Stromal cell of bone marrow (primary cell): ENCODE measurements around the gene MAGEC3.
"Not testable (repeated sequence)": the region's sequence is repeated elsewhere in the genome, so short reads cannot be mapped to it uniquely, and the experiment has no call there.

ENCODE experiments used
- DNase-seq: peaks from one replicate; pipeline ENCODE4 v3.0.0-alpha.2; 2012; ENCODE audit warnings: low read depth

MAGEC3 gene, protein sequence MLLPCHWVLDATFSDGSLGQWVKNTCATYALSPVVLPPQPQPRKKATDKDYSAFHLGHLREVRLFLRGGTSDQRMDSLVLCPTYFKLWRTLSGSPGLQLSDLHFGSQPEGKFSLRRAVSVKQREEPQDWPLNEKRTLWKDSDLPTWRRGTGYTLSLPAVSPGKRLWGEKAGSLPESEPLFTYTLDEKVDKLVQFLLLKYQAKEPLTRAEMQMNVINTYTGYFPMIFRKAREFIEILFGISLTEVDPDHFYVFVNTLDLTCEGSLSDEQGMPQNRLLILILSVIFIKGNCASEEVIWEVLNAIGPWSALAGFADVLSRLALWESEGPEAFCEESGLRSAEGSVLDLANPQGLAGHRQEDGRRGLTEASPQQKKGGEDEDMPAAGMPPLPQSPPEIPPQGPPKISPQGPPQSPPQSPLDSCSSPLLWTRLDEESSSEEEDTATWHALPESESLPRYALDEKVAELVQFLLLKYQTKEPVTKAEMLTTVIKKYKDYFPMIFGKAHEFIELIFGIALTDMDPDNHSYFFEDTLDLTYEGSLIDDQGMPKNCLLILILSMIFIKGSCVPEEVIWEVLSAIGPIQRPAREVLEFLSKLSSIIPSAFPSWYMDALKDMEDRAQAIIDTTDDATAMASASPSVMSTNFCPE

GRCh38 chrX:141838016-141838415, at the start of gene MAGEC3:
TSS of gene MAGEC3 (plus strand) at chrX:141838316. CDS start at chrX:141838316, 0 bp downstream.
- no peak for DNase-seq

DNA sequence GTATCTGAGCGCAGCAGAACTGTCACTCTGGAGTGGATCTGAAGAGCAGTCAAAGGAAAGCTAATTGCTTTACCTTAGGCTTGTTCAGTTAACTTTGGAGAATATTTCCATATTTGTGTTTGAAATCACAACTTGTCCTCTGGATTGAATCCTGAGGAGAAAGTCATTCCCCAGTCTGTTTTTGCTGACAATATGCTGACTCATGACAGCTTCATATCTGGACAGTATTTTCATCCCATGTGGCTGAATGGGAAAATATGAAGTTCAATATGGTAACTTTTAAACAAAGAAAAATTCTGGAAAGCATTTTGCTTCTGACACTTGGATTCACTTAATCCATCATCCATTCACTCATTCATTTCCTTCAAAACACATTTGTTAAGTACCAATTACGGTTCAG, 46.3 kb upstream of the MAGEC3 start:
- peak; percentile 11 for DNase-seq

GRCh38 chrX:141811438-141811837, 26.7 kb upstream of the MAGEC3 start:
- DNase-seq = no peak

- no peak for DNase-seq
Measured at GRCh38 chrX:141814213-141814857, 23.8 kb upstream of the MAGEC3 start.

DNA sequence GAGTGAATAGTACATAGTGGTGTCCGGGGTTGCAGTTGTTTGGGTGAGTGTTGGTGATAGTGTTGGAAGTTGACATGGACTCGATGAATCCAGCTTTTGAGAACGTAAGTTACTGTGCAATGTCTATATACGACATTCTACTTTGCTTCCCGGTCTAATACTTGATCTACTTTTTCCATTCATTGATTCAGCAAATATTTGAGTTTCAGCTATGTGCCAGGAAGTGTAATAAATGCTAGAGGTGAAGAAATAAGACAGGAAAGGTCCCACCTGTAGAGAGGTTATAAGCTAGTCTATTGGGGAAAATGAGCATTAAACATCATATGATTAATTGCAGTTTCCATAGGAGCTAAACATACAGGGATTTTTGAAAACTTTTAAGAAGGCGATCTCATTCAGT, 22.2 kb upstream of the MAGEC3 start:
- no peak for DNase-seq

GRCh38 chrX:141832247-141832646, 5.9 kb upstream of the MAGEC3 start:
- no peak for DNase-seq

DNA sequence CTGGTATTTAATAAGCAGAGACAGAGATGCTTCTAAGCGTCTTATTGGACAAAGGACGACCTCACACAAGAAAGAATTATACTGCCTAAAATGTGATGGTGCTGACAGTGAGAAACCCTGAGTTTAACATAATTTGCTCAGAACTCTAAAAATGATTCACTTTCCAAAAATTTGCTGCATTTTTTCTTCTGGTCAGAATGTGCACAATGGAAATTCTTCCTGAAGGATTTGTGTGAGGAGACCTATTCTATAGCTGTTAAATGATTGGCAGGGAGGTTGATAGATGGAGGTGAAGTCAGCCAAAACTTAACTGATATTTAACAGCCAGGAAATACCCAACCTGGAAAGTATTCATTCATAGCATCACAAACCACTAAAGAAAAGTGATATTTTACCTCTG, 1.7 kb downstream of the MAGEC3 start:
- DNase-seq = peak; percentile 3

- DNase-seq = no peak
Measured at GRCh38 chrX:141857479-141857878, 19.4 kb downstream of the MAGEC3 start.

GRCh38 chrX:141879616-141880015, 41.5 kb downstream of the MAGEC3 start:
- DNase-seq = no peak

DNA sequence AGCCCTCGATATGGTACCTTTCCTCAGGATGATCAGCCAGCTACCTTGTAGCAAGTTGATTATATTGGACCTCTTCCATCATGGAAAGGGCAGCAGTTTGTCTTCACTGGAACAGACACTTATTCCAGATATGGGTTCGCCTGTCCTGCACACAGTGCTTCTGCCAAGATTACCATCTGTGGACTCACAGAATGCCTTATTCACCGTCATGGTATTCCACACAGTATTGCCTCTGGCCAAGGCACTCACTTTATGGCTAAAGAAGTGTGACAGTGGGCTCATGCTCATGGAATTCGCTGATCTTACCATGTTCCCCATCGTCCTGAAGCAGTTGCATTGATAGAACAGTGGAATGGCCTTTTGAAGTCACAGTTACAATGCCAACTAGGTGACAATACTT, 50.7 kb downstream of the MAGEC3 start:
- not testable (repeated sequence) for DNase-seq

GRCh38 chrX:141894733-141895132, 56.6 kb downstream of the MAGEC3 start:
- DNase-seq = no peak

GRCh38 chrX:141897690-141898089, 59.6 kb downstream of the MAGEC3 start:
- DNase-seq = no peak

DNA sequence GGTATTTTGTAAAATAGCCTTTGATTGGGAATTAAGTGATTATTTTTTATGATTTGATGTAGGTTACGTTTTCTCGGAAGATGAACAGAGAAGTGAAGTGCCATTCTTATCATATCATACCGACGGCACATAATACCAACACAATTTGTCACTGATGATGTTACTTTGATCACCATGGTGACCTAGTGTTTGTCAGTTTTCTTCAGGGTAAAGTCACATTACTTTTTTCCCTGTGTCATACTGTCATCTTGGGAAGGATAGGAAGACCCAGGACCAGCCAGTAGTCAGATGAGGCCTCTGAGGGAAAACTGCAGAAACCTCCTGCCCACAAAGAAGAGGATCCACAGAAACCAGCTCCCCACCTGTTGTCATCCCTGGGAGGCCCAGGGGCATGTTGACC, 64.2 kb downstream of the MAGEC3 start:
- no peak for DNase-seq

DNA sequence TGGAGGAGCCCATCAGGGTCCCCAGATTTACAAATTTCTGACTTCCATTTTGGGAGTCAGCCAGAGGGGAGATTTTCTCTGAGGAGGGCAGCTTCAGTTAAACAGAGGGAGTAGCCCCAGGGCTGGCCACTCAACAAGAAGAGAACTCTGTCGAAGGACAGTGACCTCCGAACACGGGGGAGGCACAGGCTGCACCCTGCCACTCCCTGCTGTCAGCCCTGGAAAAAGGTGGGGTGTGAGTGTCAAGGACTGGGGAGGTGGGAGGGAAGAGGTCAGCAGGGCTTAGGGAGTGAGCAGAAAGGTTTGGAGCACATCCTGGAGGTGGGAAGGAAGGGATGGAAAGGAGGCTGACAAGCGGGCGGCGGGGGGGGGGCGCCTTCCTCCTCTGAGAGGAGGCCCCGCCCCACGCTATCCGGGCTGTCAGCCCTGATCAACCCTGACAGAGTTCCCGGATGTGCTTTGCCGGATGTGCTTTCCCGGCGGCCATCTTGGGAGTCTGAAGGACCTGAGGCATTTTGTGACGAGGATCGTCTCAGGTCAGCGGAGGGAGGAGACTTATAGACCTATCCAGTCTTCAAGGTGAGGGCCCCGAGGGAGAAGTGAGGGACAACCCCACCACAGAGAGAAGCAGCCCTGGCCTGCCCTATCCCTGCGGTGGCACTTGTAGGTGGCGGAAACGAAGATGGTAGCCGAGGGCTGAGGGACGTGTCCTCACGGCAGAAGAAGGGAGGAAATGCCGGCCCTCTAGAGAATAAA, 65.5 kb downstream of the MAGEC3 start, which contains the start of gene MAGEC1:
Gene MAGEC1 (plus strand): TSS at position 495 of the 756 bp plus-strand sequence. CDS start 1,179 bp downstream, outside the sequence.
- DNase-seq = no peak

DNA sequence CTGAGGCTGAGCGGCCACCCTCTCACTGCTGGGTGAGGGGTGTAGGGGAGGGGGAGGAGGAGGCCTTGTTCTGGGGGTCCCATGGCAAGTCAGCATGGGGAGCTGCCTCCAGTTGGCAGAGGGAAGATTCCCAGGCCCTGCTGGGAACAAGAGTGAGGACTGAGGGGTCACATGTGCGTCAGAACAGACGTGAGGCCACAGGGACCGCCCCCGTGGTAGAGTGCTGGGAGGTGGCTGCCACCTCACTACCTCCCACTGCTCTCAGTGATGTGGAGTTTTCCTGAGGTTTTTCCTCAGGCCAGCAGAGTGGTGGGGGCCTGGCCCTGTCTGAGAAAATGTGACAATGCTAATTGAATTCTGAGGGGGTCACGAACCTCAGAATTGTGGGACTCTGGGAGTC, 66.1 kb downstream of the MAGEC3 start:
- DNase-seq = no peak

GRCh38 chrX:141917801-141918200, 79.7 kb downstream of the MAGEC3 start:
- DNase-seq = no peak

- no peak for DNase-seq
Measured at GRCh38 chrX:141924293-141924692, 86.2 kb downstream of the MAGEC3 start.

DNA sequence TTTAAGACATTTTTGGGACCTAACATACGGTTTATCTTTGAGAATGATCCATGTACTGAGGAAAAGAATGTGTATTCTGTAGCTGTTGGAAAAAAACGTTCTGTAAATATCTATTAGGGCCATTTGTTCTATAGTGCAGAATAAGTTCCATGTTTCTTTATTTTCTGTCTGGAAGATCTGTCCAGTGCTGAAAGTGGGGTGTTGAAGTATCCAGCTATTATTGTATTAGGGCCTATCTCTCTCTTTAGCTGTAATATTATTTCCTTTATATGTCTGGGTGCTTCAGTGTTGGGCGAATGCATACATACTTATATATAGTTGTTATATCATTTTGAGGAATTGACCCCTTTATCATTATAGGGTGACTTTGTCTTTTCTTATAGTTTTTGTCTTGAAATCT, 90.3 kb downstream of the MAGEC3 start:
- no peak for DNase-seq

- DNase-seq = no peak
Measured at GRCh38 chrX:141934059-141934641, 96.0 kb downstream of the MAGEC3 start.

DNA sequence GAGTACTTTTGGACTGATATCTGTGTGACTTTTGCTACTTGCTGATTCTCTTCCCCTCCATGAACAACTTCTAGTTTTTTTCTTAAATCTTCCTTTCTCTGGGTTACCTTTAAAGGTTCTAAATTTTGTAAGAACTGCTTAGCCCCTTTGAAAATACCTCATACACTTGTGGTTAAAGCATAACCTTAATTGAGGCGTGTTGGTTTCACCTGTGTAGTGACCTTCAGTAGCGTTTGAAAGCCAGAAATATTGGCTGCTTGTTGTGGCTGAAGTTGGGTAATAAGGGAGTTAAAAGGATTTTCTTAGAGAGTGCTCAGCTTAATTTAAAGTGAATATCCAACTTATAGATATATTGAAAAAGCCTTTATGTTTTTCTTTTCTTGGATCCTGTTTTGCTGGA, 97.5 kb downstream of the MAGEC3 start:
- no peak for DNase-seq

DNA sequence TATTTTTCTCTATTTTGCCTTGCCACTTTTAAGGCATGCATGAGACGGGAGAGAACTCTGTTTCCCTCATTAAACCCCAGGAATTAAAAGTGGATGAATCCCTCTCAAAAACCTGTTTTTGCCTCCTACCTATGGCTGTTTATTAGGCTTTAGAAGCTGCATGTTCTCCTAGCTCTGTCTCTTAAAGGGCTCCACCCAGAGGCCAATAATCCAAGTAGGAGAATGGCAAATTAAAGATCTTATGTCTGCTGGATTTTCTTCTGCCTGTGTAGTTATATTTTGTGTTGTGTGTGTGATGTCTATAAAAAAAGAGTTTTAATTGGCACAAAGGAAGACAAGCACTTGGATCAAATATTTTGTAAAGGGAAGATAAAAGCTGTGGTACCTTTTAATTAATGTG, 98.0 kb downstream of the MAGEC3 start:
- peak; percentile 1 for DNase-seq

DNA sequence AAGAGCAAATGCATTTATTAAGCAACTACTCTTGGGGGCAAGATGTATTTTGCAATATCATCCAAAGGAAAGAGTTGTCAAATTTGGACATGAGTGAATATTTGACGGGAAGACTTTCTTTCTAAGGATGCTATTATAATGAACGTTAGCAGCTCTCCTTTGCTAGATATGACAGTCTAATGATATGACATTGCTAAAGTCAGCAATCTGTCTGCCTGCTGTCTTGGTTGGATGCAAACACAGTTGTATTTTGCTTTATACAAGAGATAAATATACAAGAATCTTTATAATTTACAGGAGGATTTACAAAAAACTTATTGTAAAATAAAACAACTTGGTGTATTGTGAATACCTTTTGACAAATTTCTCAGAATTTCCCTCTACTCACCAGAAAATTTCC, 103.1 kb downstream of the MAGEC3 start:
- DNase-seq = no peak
